Measurements from ENCODE around the gene CNTNAP5.

Gene CNTNAP5

DNA sequence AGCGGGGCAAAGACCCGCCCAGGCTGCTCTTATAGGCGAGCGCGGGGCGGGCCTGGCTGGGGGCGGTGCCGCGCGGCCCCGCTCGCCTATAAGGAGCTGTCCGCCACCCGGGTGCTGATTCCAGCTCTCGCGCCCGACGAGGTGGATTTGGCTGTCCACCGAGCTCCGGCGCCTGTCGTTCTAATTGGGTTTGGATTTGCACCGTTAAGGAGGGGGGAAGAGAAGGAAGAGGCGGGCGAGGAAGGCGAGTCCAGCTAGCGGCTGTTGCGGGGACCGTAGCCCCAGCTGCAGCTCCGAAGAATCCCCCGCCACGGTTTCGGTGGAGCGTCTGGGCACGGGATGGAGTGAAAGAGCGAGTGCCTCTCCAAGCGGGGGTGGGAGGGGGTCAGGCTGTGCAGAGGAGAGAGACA is at the start of gene CNTNAP5:
CNTNAP5 (plus strand) TSS at position 117 of the 410 bp plus-strand sequence. CDS start 364 bp downstream, outside the sequence.
- Histone ChIP-seq H3K36me3 (ENCODE audit: insufficient read depth, insufficient read length, low read length) (no peaks in the 10 kb centered on the region), H3K4me1 (ENCODE audit: insufficient read depth, insufficient read length) (no peaks in the 10 kb centered on the region), H3K4me3 (ENCODE audit: insufficient read length, low read depth) (peak within 1 kb of the TSS; percentile 60), H3K27me3 (ENCODE audit: insufficient read depth, insufficient read length) (peaks cover 49% of the 10 kb centered on the region), H3K9me3 (ENCODE audit: insufficient read depth, low read length) (no peaks in the 10 kb centered on the region), H3K9ac (ENCODE audit: insufficient read length, low read depth) (peak within 1 kb of the TSS; percentile 59)
- TF ChIP-seq SUZ12 (IDR thresholded peaks at IDR 0.05; ENCODE audit: extremely low read depth, insufficient read depth, insufficient read length), result peak; percentile 40
- no peak for TF ChIP-seq ZNF274 (IDR thresholded peaks at IDR 0.05; ENCODE audit: low read depth, low read length)
- DNase-seq (ENCODE audit: low read depth, low spot score), result peak; percentile 77

DNA sequence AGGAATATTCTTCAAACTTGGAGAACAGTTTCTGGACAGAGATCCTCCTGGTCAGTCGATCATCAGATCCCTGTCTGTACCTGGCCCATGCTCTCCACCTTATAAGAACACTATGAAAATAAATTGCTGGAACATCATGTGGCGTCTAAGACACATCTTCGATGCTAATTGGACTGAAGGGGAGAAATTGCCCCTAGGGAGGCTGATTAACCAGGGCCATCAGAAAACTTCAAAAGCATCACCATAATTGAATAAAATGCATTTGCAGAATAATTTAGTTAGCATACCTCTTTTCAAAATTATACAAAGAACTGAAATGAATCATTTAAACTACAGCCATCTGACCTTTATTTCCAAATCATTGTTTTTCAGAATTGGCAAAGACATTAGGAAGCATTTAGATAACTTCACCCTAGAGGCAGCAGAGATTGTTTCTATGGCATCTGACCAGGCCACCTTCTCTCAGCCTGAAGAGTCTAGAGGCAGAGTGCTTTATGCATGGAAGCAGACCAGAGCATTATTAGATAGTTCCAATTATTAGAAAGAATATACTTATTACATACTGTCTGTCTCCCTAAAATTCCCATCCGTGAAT is 48.9 kb upstream of the CNTNAP5 start:
- no peaks in the 10 kb centered on the region for H3K4me1 ChIP-seq (ENCODE audit: insufficient read depth, insufficient read length)
- no peak for TF ChIP-seq YY1 (IDR thresholded peaks at IDR 0.05; ENCODE audit: insufficient read depth, insufficient read length)
- no peak for TF ChIP-seq SUZ12 (IDR thresholded peaks at IDR 0.05; ENCODE audit: extremely low read depth, insufficient read depth, insufficient read length)

DNA sequence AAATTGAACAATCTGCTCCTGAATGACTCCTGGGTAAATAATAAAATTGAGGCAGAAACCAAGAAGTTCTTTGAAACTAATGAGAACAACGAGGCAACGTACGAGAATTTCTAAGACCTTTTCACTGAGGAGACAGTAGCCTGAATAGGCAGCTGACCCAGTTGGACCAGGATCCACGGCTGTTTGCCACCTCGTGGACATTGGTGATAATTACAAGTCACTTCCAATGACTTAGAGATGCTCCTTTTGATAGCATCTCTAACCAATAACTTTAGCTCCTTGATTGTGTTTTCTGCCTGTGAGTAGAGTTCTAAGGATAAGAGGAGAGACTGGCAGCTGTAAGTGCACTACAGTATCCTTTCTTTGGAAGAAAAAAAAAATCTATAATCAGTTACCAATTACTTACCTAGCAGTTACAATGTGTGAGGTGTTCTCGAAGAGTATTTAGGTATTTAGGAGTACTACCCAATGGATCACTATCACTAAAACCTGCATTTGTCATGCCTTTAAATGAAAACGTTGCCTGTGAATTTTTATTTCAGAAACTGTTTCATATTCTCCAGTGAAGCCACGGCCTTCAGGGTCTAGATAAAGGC is 31.3 kb upstream of the CNTNAP5 start:
- peak; percentile 47 for DNase-seq (ENCODE audit: low read depth, low spot score)
- no peak for TF ChIP-seq ZNF274 (IDR thresholded peaks at IDR 0.05; ENCODE audit: low read depth, low read length)
- no peak for TF ChIP-seq SUZ12 (IDR thresholded peaks at IDR 0.05; ENCODE audit: extremely low read depth, insufficient read depth, insufficient read length)
- TF ChIP-seq YY1 (IDR thresholded peaks at IDR 0.05; ENCODE audit: insufficient read depth, insufficient read length), result no peak
- no peaks in the 10 kb centered on the region for H3K36me3 ChIP-seq (ENCODE audit: insufficient read depth, insufficient read length, low read length)
- no peak overlapping the region for H3K9ac ChIP-seq (ENCODE audit: insufficient read length, low read depth)
- H3K4me1 ChIP-seq (ENCODE audit: insufficient read depth, insufficient read length), result no peaks in the 10 kb centered on the region
- no peaks in the 10 kb centered on the region for H3K9me3 ChIP-seq (ENCODE audit: insufficient read depth, low read length)
- H3K4me3 ChIP-seq (ENCODE audit: insufficient read length, low read depth), result no peak overlapping the region
- no peaks in the 10 kb centered on the region for H3K27me3 ChIP-seq (ENCODE audit: insufficient read depth, insufficient read length)

More for the DNA sequence above, 48.9 kb upstream of the CNTNAP5 start:
- Histone ChIP-seq H3K4me3 (ENCODE audit: insufficient read length, low read depth) (no peak overlapping the region), H3K9ac (ENCODE audit: insufficient read length, low read depth) (no peak overlapping the region), H3K36me3 (ENCODE audit: insufficient read depth, insufficient read length, low read length) (no peaks in the 10 kb centered on the region), H3K9me3 (ENCODE audit: insufficient read depth, low read length) (peaks cover 15% of the 10 kb centered on the region; the same call in 1 of the 2 replicates), H3K27me3 (ENCODE audit: insufficient read depth, insufficient read length) (no peaks in the 10 kb centered on the region)
- no peak for DNase-seq (ENCODE audit: low read depth, low spot score)

DNA sequence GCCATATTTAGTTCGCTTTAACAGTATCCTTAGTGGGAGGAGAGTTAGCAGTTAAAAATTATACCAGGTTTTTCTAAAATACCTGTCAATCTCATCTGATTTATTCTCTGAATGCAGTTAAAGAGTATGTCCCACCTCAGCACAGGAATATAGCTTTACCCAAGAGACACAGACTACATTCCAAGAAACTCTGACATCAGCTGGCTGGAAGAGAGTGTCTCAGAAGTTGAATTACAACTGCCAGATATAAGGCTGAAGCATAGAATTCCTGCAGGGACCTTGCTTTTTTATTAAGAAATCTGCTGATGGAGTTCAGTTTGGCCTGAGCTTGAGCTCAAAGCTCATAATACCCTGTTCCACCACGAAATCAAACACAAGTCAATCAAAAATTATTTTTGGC is 25.4 kb upstream of the CNTNAP5 start:
- H3K4me3 ChIP-seq (ENCODE audit: insufficient read length, low read depth), result no peak overlapping the region
- H3K27me3 ChIP-seq (ENCODE audit: insufficient read depth, insufficient read length), result no peaks in the 10 kb centered on the region
- TF ChIP-seq ZNF274 (IDR thresholded peaks at IDR 0.05; ENCODE audit: low read depth, low read length) (no peak), YY1 (IDR thresholded peaks at IDR 0.05; ENCODE audit: insufficient read depth, insufficient read length) (no peak), SUZ12 (IDR thresholded peaks at IDR 0.05; ENCODE audit: extremely low read depth, insufficient read depth, insufficient read length) (no peak)
- H3K36me3 ChIP-seq (ENCODE audit: insufficient read depth, insufficient read length, low read length), result no peaks in the 10 kb centered on the region
- H3K9ac ChIP-seq (ENCODE audit: insufficient read length, low read depth), result no peak overlapping the region
- H3K4me1 ChIP-seq (ENCODE audit: insufficient read depth, insufficient read length), result no peaks in the 10 kb centered on the region
- no peaks in the 10 kb centered on the region for H3K9me3 ChIP-seq (ENCODE audit: insufficient read depth, low read length)
- no peak for DNase-seq (ENCODE audit: low read depth, low spot score)

DNA sequence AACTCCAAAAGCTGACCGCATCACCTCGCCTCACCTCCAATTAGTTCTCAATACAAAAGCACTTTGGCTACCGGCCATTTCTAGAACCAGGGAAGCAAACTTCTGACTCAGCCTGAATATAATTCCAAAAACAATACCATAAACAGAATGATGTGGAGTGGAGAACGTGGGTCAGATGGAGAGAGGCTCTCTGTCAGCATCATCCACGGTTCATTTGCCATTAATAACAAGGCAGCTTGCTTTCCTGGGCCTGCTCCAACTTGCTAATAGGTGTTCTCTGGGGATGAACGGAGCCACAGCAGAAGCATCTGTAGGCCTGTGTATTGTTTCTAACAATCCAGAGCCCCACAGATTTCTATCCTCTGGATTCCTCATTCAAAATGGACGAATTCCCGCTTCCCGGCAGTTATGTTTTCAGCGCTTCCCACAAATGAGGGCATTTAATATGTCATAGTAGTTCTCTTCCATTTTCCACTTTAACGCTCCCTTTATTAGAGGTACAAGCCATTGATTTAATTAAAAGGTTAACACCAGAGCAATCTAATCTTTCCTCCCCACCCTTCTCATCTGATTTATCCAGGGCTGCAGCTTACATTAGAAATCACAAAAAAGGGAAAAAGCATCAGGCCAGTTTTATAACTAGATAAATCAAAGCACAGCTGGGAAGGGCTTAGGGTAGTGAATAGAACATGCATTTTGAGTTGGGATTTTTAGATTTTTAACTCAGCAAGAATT is 23.2 kb upstream of the CNTNAP5 start:
- DNase-seq (ENCODE audit: low read depth, low spot score), result no peak
- Histone ChIP-seq H3K9ac (ENCODE audit: insufficient read length, low read depth) (no peak overlapping the region), H3K36me3 (ENCODE audit: insufficient read depth, insufficient read length, low read length) (no peaks in the 10 kb centered on the region), H3K9me3 (ENCODE audit: insufficient read depth, low read length) (no peaks in the 10 kb centered on the region), H3K27me3 (ENCODE audit: insufficient read depth, insufficient read length) (no peaks in the 10 kb centered on the region), H3K4me3 (ENCODE audit: insufficient read length, low read depth) (no peak overlapping the region), H3K4me1 (ENCODE audit: insufficient read depth, insufficient read length) (no peaks in the 10 kb centered on the region)
- no peak for TF ChIP-seq SUZ12 (IDR thresholded peaks at IDR 0.05; ENCODE audit: extremely low read depth, insufficient read depth, insufficient read length)

DNA sequence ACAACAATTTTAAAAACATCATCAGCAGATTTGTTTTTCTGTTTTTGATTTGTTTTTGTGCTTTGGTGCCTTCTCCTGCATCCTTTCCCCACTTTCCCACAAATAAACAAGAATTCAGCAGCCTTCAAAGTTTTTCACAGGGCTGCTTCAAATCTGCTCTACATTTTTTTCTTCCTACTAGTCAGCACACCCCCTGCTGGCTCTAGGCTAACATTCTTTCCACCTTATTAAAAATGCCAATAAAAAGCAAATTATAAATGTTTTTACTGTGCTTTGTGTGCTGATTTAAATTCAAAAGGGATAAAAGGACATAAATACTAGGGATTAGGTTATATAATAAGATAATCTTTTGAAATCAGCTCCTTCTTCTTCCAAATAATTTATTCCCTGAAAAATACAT is 6.2 kb upstream of the CNTNAP5 start:
- DNase-seq (ENCODE audit: low read depth, low spot score), result no peak
- Histone ChIP-seq H3K27me3 (ENCODE audit: insufficient read depth, insufficient read length) (peaks cover 18% of the 10 kb centered on the region), H3K9me3 (ENCODE audit: insufficient read depth, low read length) (no peaks in the 10 kb centered on the region), H3K4me3 (ENCODE audit: insufficient read length, low read depth) (no peak overlapping the region), H3K4me1 (ENCODE audit: insufficient read depth, insufficient read length) (no peaks in the 10 kb centered on the region), H3K9ac (ENCODE audit: insufficient read length, low read depth) (no peak overlapping the region), H3K36me3 (ENCODE audit: insufficient read depth, insufficient read length, low read length) (no peaks in the 10 kb centered on the region)
- TF ChIP-seq YY1 (IDR thresholded peaks at IDR 0.05; ENCODE audit: insufficient read depth, insufficient read length) (no peak), ZNF274 (IDR thresholded peaks at IDR 0.05; ENCODE audit: low read depth, low read length) (no peak), SUZ12 (IDR thresholded peaks at IDR 0.05; ENCODE audit: extremely low read depth, insufficient read depth, insufficient read length) (no peak)

DNA sequence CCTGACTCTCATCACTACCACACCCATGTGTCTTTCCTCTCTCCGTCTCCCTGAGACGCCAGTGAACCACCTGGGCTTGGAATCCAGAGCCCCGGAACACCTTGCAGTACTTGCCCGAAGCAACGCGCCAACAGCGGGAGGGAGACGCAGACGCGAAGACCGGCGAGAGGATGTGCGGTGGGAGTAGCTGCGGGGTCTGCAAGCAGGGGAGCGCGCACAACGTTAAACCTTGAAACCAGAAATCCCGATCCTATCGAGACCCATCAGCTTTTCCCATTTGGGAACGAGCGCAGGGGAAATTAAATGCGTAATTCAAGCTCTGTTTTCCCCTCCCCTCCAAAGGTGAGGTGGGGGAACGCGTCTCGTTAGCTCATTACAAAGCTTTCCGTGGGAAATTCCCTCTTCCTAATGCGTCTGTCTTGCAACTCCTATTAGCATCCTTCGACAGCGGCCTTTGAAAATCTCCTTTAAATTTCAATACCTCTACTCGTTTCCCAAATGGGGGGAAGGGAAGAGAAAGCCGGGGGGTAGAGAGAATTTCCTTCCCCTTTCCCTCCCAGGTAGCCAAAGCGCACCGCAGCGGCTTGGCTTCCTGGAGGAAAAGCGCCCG is 421 bp upstream of the CNTNAP5 start:
- Histone ChIP-seq H3K9me3 (ENCODE audit: insufficient read depth, low read length) (no peaks in the 10 kb centered on the region), H3K4me1 (ENCODE audit: insufficient read depth, insufficient read length) (no peaks in the 10 kb centered on the region), H3K9ac (ENCODE audit: insufficient read length, low read depth) (peak overlapping the region; percentile 59), H3K36me3 (ENCODE audit: insufficient read depth, insufficient read length, low read length) (no peaks in the 10 kb centered on the region), H3K27me3 (ENCODE audit: insufficient read depth, insufficient read length) (peaks cover 49% of the 10 kb centered on the region), H3K4me3 (ENCODE audit: insufficient read length, low read depth) (peak overlapping the region; percentile 60)
- TF ChIP-seq YY1 (IDR thresholded peaks at IDR 0.05; ENCODE audit: insufficient read depth, insufficient read length) (no peak), SUZ12 (IDR thresholded peaks at IDR 0.05; ENCODE audit: extremely low read depth, insufficient read depth, insufficient read length) (peak; percentile 33)
- DNase-seq (ENCODE audit: low read depth, low spot score), result no peak
